Inflammatory macrophage (primary cell): ENCODE results near the gene PLAAT5.
A peak's percentile ranks its signal among the peaks of the same experiment; 100 is the strongest.
"Not testable (repeated sequence)": the region's sequence is repeated elsewhere in the genome, so short reads cannot be mapped to it uniquely, and the experiment has no call there.

ENCODE experiments used
- DNase-seq, 2 donors: peaks; one replicate each; pipeline ENCODE4 v3.0.0-alpha.2; 2020 to 2022
- total RNA-seq, 18 experiments: gene quantifications; one replicate each; lab custom pipeline; 2026; ENCODE audit warnings: mixed read lengths in 6 of 18, inconsistent platforms in 2 of 18; lab: John Stamatoyannopoulos, UW

Gene PLAAT5, protein sequence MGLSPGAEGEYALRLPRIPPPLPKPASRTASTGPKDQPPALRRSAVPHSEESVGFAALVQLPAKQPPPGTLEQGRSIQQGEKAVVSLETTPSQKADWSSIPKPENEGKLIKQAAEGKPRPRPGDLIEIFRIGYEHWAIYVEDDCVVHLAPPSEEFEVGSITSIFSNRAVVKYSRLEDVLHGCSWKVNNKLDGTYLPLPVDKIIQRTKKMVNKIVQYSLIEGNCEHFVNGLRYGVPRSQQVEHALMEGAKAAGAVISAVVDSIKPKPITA
- total RNA-seq, result 0 to 0.09 (median 0.02) reads per million in 18 experiments

DNA sequence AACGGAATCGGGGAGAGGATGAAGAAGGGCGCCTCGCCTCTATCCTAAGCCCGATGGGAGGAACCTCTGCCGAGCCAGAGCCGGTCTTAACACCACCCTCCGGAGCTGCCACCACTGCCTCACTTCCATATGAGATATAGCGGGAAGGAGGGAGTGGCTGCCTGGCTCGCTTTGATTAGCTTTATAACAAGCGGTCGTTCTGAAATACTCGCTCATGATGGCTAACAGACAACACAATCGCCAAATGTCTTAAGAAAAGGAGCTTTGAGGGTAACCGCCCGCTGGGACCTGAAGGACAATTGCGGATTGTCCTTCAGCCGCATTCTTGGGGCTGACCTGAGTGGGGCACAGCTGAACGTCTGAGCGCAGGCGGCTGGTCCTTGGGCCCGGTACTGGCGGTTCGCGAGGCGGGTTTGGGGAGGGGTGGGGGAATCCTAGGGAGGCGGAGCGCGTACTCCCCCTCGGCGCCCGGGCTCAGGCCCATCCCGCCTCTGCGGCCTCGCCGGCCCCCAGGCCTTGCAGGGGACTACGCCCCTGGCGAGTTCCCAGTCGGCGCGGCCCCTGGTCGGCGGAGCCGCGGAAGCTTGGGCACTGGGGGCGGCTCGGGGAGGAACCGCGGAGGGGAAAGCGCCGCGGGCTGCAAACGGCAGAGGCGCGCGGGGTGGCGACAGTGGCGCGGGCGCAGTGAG lies at the start of gene PLAAT5:
TSS of gene PLAAT5 (minus strand) at position 617 of the 689 bp plus-strand sequence. CDS start at position 484, 133 bp downstream.
- no peak for DNase-seq

DNA sequence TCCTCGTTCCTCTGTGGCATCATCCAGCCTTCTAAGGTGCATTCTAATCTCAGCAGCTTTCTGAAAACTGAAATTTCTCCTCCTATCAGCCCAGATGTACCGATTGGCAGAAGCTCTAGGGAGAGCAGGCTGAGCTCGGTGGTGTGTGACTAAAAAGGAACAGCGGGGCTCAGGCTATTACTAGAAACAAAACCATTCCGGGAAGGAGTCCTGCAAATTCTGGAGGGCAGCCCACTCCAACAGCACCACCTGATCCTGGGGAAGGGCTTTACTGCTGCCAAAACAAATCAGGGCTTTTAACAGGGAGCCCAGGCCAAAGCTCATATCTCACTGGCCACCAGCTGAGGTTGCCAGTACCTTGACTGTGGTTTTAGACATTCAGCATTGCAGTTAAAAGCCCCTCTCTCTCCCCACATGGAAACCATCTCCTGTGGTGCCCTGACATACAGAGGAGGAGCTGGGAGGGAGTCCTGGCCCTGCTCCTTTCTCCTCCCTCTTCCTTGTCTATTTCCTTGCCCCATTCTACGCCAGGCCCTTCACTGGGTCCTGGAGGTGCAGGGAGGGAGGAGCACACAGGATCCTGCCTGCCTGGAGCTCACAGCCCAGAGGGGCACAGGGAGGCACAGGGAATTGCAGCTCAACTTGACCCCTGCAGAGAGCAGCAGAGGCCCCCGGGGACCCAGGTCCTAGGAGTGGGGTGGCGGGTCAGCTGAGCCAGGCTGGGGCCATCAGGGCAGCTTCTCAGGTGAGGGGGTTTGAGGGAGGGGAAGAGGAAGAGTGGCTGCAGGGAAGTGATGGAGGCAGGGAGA lies 46.5 kb upstream of the PLAAT5 start:
- peak in 1 of 2 donors; percentile 10 for DNase-seq

DNA sequence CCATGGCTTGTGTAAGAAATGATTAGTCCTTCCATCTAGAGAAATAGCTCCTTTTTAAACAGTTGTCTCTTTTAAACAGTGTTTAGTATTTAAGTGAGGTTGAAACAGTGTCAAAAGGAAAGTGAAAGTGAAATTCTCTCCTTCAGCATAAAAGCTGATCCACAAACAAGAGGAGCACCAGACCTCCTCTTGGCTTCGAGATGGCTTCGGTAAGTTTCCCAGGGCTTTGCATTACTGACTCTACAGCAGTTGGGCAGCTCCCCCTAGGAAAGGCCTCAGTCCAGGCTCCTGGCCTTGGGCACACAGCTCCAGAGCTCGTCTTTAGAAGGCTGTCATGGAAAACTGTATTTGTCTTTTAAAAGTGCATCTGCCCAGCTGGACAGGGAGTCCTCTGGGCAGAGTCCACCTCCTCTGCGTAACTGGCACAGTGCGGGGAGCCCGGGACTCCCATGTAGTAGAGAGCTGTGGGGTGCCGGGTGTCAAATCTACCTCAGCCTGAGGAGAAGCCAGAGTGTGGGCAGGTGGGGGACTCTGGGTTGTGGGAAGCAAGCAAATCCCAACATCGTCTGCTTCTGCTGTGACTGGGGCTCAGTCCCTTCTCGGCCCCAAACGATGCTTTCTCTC lies 45.8 kb upstream of the PLAAT5 start, which contains the start of gene PLAAT4:
TSS of gene PLAAT4 (plus strand) at position 140 of the 624 bp plus-strand sequence. CDS start at position 201, 61 bp downstream.
- DNase-seq, result peak; percentile 14 to 30

DNA sequence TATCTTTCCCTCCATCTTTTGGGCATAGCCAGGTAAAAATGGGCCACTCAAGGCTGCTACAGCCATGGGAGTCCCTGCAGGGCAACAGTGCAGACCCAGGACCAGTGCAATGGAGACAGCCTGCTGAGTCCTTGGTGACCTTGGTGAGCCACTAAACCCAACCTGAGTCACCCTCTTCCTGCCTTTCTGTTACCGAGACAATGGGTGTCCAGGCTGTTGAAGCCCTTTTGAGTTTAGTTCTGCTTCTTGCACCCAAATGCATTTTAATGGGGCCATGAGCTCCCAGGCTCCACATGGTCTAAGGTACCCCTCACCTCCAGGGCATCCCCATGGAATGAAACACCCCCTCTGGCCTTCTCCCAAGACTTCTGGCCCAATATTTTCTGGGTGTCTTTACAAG lies 44.8 kb upstream of the PLAAT5 start:
- no peak for DNase-seq

DNA sequence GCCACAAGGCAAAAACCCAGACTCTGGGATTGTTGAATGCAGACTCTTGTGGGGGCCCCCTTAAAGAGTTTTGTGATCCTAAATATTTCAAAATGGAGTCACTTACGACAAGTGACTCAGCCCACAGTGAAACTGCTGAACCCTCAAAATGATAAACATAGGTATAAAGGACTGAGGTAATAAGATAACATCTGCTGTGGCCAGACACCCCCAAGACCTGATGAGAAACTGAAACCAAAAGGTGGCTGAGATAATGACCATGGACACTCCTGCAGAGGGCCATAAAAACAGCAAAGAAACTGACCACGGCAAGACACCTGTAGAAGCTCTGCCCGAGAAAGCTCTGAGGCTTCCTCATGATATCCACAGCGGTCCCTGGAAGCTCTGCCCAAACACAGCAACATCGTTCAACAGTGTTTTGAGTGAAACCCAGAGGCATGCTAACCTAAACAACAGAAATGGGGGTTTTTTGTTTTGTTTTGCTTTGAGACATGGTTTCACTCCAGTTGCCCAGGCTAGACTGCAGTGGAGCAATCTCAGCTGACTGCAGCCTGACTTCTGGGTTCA lies 44.0 kb upstream of the PLAAT5 start:
- no peak for DNase-seq

DNA sequence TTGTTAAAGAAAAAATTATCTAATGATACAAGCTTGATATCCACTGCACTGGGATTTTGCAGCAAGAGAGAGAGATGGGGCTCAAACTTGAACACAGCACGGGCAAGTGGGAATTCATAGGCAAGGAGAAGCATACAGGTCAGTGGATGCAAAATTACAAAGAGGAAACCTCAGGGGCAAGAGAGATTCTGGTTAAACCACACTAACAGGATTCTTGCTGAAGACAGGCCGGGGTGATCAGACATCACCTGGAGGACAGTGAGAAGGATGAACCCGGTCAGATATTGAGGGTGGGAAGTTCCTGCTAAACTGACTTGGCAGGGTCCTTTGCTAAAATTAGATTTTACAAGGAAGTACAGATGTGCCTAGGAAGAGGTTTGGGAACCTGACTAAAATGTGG lies 43.1 kb upstream of the PLAAT5 start:
- DNase-seq, result no peak

DNA sequence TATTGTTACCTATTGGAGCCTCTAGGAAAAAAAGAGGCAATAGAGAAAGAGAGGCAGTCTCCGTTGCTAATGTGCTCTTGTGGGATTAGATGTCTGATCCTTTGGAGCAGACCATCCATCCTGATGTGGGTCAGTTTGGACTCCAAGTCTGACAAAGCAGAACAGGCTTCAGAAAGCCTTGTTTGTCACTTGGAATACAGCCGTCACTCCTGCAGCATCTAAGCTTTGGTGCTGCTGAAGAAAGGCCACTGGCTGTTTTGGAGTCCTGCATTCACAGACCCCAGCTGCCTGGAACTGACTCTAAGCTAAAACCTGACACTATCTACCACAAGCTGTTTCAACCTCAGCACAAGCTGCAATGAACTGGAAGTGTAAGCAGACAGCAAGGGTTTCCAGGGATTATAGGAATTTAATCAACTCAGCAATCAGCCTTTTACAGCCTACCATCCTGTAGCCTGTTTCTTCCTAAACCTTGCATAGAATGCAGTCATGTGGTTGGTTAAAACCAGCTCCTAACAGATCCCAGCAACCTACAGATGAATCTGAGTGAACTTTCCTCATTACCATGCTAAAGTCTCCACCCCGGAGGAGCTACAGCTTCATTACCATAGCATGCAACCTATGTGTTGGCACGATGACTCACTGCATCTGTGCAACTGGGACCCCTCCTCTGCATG lies 42.0 kb upstream of the PLAAT5 start:
- DNase-seq, result no peak

DNA sequence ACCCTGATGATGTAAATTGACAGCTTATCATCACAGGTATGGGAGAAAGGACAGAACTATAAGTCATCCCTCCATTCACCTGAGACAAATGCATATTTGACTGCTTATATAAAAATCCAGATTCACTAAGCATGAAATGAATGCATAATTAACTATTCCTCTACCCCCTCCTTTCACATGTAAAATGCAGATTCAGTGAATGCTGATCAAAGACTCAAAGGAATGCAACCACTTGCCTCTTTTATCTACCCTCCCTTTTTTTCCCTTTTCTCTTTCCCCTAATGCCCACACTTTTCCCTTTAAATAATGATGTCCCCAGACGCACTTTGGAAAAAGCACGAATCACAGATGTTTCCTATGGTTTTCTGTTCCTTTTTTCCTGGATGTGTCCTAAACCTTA lies 41.1 kb upstream of the PLAAT5 start:
- DNase-seq, result no peak

DNA sequence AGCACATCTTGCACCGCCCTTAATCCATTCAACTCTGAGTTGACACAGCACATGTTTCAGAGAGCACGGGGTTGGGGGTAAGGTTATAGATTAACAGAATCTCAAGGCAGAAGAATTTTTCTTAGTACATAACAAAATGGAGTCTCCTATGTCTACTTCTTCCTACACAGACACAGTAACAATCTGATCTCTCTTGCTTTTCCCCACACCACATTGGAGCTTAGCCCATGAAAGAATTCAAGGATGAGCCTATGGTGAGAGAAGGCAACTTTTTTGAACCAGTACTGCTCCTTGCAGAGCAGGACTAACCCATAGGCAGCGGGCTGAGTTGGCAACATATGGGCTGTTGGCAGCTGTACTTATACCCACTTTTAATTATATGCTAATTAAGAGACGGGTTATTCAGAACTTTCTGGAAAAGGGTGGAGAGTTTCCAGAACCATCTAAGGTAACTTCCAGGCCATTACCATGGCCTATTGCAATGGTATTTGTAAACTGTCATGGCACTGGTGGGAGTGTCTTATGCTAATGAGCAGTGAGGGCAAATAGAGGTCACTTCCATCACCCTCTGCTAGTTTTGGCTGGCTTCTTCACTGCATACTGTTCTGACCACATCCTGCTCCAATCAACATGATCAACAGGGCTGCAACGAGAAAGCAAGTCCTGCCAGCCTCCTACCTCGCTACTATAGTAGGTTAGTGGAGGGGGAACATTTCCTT lies 40.3 kb upstream of the PLAAT5 start:
- peak in 1 of 2 donors; percentile 16 for DNase-seq

DNA sequence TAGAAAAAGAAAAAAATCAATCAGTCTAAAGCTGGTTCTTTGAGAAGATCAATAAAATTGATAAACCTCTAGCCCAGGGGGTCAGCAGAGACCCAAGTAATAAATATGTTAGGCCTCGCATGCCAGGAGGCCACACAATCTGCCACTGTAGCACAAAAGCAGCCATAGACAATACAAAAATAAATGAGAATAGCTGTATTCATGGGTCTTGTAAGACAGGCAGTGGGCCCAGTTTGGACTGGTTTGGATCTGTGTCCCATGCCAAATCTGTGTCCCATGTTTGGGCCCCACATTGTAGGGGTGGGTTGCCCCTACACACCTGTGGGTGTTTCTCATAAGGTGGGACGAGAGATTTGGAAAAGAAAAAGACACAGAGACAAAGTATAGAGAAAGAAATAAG lies 39.1 kb upstream of the PLAAT5 start:
- no peak for DNase-seq

DNA sequence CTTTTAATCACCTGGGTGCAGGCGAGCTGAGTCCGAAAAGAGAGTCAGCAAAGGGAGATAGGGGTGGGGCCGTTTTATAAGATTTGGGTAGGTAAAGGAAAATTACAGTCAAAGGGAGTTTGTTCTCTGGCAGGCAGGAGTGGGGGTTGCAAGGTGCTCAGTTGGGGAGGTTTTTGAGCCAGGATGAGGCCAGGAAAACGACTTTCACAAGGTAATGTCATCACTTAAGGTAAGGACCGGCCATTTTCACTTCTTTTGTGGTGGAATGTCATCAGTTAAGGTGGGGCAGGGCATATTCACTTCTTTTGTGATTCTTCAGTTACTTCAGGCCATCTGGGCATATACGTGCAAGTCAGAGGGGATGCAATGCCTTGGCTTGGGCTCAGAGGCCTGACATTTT lies 38.4 kb upstream of the PLAAT5 start:
- DNase-seq, result not testable (repeated sequence)

DNA sequence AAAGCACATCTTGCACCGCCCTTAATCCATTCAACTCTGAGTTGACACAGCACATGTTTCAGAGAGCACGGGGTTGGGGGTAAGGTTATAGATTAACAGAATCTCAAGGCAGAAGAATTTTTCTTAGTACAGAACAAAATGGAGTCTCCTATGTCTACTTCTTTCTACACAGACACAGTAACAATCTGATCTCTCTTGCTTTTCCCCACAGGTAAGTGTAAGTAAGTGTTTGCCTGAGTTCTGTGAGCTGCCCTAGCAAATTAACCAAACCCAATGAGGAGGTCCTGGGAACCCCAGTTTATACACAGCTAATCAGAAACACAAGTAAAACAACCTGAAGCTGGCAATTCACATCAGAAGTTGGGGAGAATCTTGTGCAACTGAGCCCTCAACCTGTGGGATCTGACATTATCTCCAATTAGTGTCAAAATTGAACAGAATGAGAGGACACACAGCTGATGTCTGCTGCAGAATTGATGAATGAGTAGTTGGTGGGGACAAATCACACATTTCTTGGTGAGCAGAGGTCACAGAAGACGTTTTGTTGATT lies 37.8 kb upstream of the PLAAT5 start:
- DNase-seq, result not testable (repeated sequence)

DNA sequence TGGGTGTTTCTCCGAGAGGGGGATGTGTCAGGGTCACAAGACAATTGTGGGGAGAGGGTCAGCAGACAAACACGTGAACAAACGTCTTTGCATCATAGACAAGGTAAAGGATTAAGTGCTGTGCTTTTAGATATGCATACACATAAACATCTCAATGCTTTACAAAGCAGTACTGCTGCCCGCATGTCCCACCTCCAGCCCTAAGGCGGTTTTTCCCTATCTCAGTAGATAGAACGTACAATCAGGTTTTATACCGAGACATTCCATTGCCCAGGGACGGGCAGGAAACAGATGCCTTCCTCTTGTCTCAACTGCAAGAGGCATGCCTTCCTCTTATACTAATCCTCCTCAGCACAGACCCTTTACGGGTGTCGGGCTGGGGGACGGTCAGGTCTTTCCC lies 37.2 kb upstream of the PLAAT5 start:
- not testable (repeated sequence) for DNase-seq

DNA sequence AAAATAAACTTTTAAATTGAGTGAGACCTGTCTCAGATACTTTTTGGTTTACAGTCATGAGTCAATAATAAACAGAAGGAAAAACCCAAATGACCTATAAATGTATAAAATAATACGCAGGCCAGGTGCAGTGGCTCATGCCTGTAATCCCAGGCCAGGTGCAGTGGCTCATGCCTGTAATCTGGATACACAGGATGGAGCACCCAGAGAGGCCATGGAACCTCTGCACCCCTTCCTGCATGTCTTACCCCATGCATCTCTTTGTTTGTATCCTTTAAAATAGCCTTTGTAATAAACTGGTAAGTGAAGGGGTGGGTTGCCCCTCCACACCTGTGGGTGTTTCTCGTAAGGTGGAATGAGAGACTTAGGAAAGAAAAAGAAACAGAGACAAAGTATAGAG lies 36.7 kb upstream of the PLAAT5 start:
- no peak for DNase-seq

DNA sequence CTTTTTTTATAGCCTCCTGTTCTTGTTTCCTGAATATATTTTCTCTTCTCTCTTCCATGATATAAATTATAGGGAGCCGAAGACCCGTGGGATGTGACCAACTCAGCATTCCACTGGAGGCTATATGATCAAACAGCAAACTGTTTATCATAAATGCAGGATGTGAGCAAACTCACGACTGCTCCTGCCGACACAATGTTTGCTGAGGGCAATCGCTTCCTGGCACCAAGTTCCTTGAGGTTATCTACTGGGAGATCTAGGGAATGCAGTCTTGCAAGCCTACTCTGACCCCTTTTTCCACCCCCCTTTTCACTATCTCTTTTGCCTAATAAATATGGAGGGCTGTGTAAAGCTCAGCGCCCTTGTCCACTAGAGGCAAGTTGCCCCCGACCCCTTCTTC lies 32.2 kb upstream of the PLAAT5 start:
- DNase-seq, result no peak

DNA sequence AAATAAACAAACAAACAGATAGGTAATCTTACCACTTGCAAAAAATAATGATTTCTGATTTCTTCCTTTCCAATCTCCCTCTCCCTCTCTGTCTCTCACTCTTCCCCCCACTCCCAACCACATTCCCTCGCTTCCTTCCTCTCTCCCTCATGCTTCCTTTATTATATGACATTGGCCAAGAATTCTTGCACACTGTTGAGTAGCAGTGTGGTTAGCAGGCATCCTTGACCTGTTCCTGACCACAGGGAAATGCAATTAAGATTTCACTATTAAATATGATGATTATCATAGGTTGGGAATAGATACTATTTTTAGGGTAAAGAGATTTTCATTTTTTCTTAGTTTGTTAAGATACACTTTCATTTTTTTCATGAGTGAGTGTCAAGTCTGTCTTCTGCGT lies 30.9 kb upstream of the PLAAT5 start:
- DNase-seq, result no peak

DNA sequence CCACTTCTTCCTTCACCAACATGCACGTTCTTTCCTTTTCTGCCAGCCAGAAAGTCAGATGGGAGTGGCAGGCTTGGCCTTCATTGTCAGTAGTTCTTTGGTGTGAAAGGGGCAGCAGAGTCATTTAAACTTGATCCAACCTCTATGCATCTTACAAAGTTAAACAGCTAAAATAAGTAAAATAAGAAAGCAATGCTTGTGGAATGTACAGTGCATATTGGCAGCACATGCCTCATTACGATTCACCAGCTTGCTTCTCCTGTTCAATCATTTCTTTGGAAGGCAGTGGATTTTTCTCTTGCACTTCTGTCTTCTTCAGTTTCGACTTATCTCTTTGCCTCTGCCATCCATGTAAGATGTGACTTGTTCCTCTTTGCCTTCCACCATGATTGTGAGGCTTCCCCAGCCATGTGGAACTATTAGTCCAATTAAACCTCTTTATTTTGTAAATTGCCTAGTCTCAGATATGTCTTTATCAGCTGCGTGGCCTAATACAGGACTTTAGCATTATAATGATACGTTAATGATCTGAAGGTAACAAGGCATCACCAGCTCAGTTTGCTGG lies 29.7 kb upstream of the PLAAT5 start:
- DNase-seq, result no peak

DNA sequence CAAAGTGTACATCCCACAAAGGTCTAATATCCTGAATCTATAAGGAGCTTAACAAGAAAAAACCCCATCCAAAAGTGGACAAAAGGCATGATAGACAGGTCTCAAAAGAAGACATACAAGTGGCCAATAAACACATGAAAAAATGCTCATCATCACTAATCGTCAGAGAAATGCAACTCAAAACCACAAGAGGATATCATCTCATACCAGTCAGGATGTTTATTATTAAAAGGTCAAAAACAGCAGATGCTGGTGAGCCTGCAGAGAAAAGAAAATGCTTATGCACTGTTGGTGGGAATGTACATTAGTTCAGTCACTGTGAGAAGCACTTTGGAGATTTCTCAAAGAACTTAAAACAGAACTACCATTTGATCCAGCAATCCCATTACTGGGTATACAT lies 27.6 kb upstream of the PLAAT5 start:
- DNase-seq, result no peak

DNA sequence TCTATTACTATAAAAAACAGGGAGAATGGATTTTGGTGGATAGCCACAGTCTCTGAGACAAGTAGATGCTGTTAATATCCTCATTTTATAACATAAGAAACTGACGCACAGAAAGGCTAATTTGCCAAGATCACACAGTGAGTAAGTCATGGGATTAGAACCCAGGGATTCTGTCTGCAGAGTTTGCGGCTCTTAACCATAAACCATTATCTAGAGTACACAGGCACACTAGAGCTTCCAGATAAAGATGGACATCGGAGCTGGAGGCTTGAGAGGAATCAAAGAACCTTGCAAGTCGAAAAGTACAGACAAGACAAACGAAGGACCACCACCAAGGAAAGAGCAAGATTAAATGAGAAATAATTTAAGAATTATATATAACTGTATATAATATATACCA lies 26.2 kb upstream of the PLAAT5 start:
- DNase-seq, result no peak

DNA sequence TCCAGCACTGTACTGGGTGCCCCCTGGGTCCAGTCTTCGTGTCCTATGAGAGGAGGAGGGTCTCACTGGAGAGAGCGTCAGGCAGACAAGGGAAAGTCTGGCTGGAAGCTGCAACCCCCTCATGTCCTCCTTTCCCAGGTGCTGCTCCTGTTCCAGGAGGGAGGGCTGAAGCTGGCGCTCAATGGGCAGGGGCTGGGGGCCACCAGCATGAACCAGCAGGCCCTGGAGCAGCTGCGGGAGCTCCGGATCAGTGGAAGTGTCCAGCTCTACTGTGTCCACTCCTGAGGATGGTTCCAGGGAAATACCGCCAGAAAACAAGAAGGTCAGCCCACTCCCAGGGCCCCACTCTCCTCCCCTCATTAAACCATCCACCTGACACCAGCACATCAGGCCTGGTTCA lies 25.1 kb upstream of the PLAAT5 start:
- DNase-seq, result no peak

DNA sequence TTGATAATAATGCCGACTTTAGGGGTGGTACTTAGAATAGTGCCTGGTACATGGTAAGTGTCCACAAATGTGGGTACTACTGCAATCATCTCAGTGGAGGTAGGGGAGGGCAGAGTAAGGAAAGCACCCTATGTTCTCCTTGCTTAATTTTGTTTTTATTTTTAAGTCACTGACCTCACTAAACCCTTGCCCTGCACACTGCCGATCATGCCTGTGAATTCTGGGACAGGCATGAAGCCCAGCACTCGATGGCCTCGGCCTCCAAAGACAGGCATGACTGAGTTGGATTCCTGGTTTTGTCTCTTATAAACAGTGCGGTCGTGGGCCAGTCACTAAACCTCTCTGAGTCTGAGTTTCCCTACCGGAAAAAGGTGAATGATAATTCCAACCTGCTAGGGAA lies 21.8 kb upstream of the PLAAT5 start:
- DNase-seq, result no peak
